NCI-H510A (cell line): ENCODE data around the gene P4HA1.
"Not testable (repeated sequence)": the region's sequence is repeated elsewhere in the genome, so short reads cannot be mapped to it uniquely, and the experiment has no call there.

Experiments used
- DNase-seq: peaks from one replicate; lab custom pipeline; 2025; lab: John Stamatoyannopoulos, UW

The P4HA1 gene

DNA sequence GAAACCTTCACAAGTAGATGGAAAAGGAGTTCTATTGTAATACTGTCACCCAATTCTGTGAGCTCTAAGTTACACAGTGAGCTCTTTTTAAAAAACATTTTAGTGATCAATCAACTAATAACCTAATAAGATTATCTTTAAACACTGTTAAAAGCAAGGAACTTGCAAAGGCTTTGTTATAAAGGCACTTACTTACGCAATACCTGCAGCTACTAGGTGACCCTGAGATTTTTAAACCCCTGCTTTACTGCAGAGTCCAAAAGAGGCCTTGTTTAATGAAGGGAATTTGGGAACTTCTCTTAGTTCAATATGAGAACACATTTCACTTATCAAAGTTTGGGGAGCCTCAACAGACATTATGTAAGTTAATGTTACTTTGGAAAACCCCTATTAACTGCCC, 53.3 kb downstream of the P4HA1 start:
- DNase-seq = no peak

- no peak for DNase-seq
These were observed 54.5 kb downstream of the P4HA1 start for GRCh38 chr10:73042130-73042529.

GRCh38 chr10:73039635-73040034, 57.0 kb downstream of the P4HA1 start:
- no peak for DNase-seq

- DNase-seq = not testable (repeated sequence)
These were observed 60.4 kb downstream of the P4HA1 start for GRCh38 chr10:73036285-73036684.

GRCh38 chr10:73032536-73032935, 64.1 kb downstream of the P4HA1 start:
- no peak for DNase-seq

DNA sequence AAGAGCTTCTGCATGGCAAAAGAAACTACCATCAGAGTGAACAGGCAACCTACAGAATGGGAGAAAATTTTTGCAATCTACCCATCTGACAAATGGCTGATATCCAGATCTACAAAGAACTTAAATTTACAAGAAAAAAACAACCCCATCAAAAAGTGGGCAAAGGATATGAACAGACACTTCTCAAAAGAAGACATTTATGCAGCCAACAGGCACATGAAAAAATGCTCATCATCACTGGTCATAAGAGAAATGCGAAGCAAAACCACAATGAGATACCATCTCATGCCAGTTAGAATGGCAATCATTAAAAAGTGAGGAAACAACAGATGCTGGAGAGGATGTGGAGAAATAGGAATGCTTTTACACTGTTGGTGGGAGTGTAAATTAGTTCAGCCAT, 70.0 kb downstream of the P4HA1 start:
- DNase-seq = not testable (repeated sequence)

DNA sequence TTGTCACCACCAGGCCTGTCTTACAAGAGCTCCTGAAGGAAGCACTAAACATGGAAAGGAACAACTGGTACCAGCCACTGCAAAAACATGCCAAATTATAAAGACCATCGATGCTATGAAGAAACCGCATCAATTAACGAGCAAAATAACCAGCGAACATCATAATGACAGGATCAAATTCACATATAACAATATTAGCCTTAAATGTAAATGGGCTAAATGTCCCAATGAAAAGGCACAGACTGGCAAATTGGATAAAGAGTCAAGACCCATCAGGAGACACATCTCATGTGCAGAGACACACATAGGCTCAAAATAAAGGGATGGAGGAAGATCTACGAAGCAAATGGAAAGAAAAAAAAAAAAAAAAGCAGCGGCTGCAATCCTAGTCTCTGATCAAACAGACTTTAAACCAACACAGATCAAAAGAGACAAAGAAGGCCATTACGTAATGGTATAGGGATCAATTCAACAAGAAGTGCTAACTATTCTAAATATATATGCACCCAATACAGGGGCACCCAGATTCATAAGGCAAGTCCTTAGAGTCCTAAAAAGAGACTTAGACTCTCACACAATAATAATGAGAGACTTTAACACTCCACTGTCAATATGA, 73.1 kb downstream of the P4HA1 start:
- not testable (repeated sequence) for DNase-seq

DNA sequence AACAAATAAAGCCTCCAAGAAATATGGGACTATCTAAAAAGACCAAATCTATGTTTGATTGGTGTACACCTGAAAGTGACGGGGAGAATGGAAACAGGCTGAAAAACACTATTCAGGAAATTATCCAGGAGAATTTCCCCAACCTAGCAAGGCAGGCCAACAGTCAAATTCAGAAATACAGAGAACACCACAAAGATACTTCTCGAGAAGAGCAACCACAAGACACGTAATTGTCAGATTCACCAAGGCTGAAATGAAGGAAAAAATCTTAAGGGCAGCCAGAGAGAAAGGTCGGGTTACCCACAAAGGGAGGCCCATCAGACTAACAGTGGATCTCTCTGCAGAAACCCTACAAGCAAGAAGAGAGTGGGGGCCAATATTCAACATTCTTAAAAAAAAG, 73.7 kb downstream of the P4HA1 start:
- not testable (repeated sequence) for DNase-seq

- DNase-seq = not testable (repeated sequence)
These were observed 75.0 kb downstream of the P4HA1 start for GRCh38 chr10:73021538-73022164.

GRCh38 chr10:73021050-73021449, 75.6 kb downstream of the P4HA1 start:
- no peak for DNase-seq

DNA sequence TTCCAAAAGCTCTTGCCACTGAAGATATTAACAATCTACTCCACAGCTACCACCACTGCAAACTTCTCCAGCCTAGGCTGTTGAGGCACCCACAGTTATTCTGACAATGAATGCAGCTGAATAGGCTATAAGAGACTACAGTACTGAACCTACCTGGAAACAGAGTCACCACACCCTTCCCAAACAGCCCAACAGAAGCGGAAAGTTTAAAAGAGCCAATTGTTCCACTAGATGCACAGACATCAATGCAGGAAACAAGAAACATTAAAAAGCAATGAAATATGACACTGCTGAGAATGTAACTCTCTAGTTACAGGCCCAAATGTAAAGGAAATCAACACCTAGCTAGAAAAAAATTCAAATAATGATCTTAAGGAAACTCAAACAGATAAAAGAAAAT, 77.6 kb downstream of the P4HA1 start:
- DNase-seq = no peak

GRCh38 chr10:73018632-73019031, 78.0 kb downstream of the P4HA1 start:
- DNase-seq = no peak

- DNase-seq = no peak
These were observed 78.6 kb downstream of the P4HA1 start for GRCh38 chr10:73017955-73018480.

GRCh38 chr10:73015779-73016178, 80.9 kb downstream of the P4HA1 start:
- DNase-seq = no peak

DNA sequence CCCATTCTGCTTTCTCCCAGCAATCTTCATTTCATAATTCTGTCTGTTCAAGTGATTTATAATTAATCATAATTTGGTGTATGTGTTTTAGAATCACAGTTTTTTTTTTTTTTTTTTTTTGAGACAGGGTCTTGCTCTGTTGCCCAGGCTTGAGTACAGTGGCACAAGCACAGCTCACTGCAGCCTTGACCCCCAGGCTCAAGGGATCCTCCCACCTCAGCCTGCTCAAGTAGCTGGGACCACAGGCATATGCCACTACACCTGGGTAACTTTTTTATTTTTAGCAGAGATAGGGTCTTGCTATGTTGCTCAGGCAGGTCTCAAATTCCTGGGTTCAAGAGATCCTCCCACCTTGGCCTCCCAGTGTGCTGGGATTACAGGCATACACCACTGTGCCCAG, 92.8 kb downstream of the P4HA1 start:
- no peak for DNase-seq

GRCh38 chr10:73000973-73001372, 95.7 kb downstream of the P4HA1 start:
- DNase-seq = no peak

- DNase-seq = no peak
These were observed 99.6 kb downstream of the P4HA1 start for GRCh38 chr10:72997099-72997498.

GRCh38 chr10:72995459-72995858, 101.2 kb downstream of the P4HA1 start:
- not testable (repeated sequence) for DNase-seq

- DNase-seq = not testable (repeated sequence)
These were observed 106.9 kb downstream of the P4HA1 start for GRCh38 chr10:72989771-72990170.

- not testable (repeated sequence) for DNase-seq
These were observed 112.0 kb downstream of the P4HA1 start for GRCh38 chr10:72984618-72985017.

DNA sequence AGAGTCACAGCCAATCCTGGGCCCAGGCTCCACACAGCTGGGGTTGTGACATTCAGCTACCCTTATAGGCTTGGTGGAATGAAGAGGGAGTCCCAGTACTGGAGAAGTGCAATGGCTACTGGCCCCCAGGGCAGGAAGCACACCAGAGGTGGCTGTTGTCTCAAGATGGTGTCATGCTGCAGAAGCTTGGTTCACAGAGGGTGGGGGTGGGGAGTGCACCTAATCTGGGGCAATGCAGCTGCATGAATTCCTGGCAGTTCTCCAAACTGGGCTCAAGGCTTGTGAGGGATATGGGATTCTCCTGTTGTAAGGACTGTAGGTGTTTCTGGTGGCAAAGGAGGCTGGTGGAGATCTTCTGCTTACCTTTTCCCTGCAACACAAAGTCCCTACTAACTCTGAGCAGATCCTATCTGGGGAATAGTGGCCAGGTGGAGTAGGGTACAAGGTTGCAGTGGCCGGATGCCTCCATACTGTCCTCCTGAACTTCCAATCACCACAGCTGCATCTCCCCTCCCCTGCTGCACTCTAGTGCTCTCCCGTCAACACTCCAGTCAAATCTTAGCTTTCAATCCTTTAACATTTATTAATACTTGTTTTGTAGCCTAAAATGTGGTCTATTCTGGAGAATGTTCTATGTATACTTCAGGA, 114.7 kb downstream of the P4HA1 start:
- no peak for DNase-seq

GRCh38 chr10:72981028-72981881, 115.4 kb downstream of the P4HA1 start:
- DNase-seq = no peak
